Activated naive CD4-positive, alpha-beta T cell (primary cell): ENCODE measurements around the gene RASA2.
"Not testable (repeated sequence)": the region's sequence is repeated elsewhere in the genome, so short reads cannot be mapped to it uniquely, and the experiment has no call there.

Experiments
- DNase-seq, 4 experiments: peaks; one replicate each; lab custom pipeline; 2025; lab: John Stamatoyannopoulos, UW

RASA2 gene

GRCh38 chr3:141493184-141493583, 6.4 kb downstream of the RASA2 start:
- DNase-seq: no peak

- not testable (repeated sequence) for DNase-seq
Measured at GRCh38 chr3:141497589-141497988, 10.8 kb downstream of the RASA2 start.

- DNase-seq: peak; percentile 16 to 58 (median 38)
Measured at GRCh38 chr3:141498598-141499223, 11.9 kb downstream of the RASA2 start.

- no peak for DNase-seq
Measured at GRCh38 chr3:141499284-141499683, 12.5 kb downstream of the RASA2 start.

GRCh38 chr3:141499965-141500364, 13.1 kb downstream of the RASA2 start:
- DNase-seq: no peak

- DNase-seq: no peak
Measured at GRCh38 chr3:141500397-141500796, 13.6 kb downstream of the RASA2 start.

GRCh38 chr3:141505166-141505565, 18.3 kb downstream of the RASA2 start:
- no peak for DNase-seq

- DNase-seq: no peak
Measured at GRCh38 chr3:141506071-141506470, 19.2 kb downstream of the RASA2 start.

GRCh38 chr3:141507392-141508066, 20.7 kb downstream of the RASA2 start:
- no peak for DNase-seq

- no peak for DNase-seq
Measured at GRCh38 chr3:141508067-141508436, 21.2 kb downstream of the RASA2 start.

- no peak for DNase-seq
Measured at GRCh38 chr3:141511361-141511760, 24.5 kb downstream of the RASA2 start.

- no peak for DNase-seq
Measured at GRCh38 chr3:141514382-141514781, 27.6 kb downstream of the RASA2 start.

- DNase-seq: no peak
Measured at GRCh38 chr3:141519587-141519986, 32.8 kb downstream of the RASA2 start.

- no peak for DNase-seq
Measured at GRCh38 chr3:141521781-141522180, 35.0 kb downstream of the RASA2 start.

GRCh38 chr3:141523615-141524375, 37.0 kb downstream of the RASA2 start:
- DNase-seq: no peak

- no peak for DNase-seq
Measured at GRCh38 chr3:141524988-141525387, 38.2 kb downstream of the RASA2 start.

- no peak for DNase-seq
Measured at GRCh38 chr3:141525814-141526213, 39.0 kb downstream of the RASA2 start.

- no peak for DNase-seq
Measured at GRCh38 chr3:141526709-141527108, 39.9 kb downstream of the RASA2 start.

- DNase-seq: no peak
Measured at GRCh38 chr3:141528800-141529199, 42.0 kb downstream of the RASA2 start.

GRCh38 chr3:141529256-141529655, 42.4 kb downstream of the RASA2 start:
- DNase-seq: no peak

- no peak for DNase-seq
Measured at GRCh38 chr3:141529717-141530414, 43.0 kb downstream of the RASA2 start.

GRCh38 chr3:141530415-141530768, 43.6 kb downstream of the RASA2 start:
- no peak for DNase-seq

- DNase-seq: no peak
Measured at GRCh38 chr3:141532609-141533008, 45.8 kb downstream of the RASA2 start.
